Measurements from ENCODE around the gene NUTF2. TPM values are rescaled to one million over a fixed set of nuclear protein-coding genes. Genes with fewer than 3 reads are reported as not detected.

NUTF2 gene
- polyA plus RNA-seq, 3 donors: 64.2 to 104 (median 90.3) TPM

- 82% methylated on average over 11 of the region's 24 CpGs for WGBS (ENCODE audit: insufficient coverage)
- peak overlapping the region in 6 of 7 donors; percentile 10 to 96 (median 94) for H3K27ac Mint-ChIP-seq
- no peaks in the 10 kb centered on the region for H3K27me3 ChIP-seq (ENCODE audit: control insufficient read depth in 2 of 2, insufficient read depth in 2 of 2, low read length in 2 of 2)
- peaks cover 1% of the 10 kb centered on the region for H4K20me1 ChIP-seq (ENCODE audit: insufficient read depth, low read length)
- H3K9ac ChIP-seq (ENCODE audit: insufficient read depth, low read length, poor library complexity, severe bottlenecking): peak overlapping the region; percentile 90
- H3K79me2 ChIP-seq (ENCODE audit: insufficient read depth, low read length): peaks cover 38% of the 10 kb centered on the region
- no peak for TF ChIP-seq CTCF (IDR thresholded peaks at IDR 0.05)
- H3K9me3 Mint-ChIP-seq: peaks cover 0 to 2% (median 0%) of the 10 kb centered on the region in 7 donors
- H3K4me3 Mint-ChIP-seq: peak overlapping the region; percentile 84 to 94
- peak overlapping the region; percentile 52 to 97 (median 84) for H3K4me3 ChIP-seq (replicated peaks in 1 of 3; ENCODE audit: low read depth in 2 of 3, low read length in 3 of 3)
- peaks cover 3 to 14% of the 10 kb centered on the region in 2 donors for H3K36me3 ChIP-seq (replicated peaks in 1 of 2; ENCODE audit: control insufficient read depth in 1 of 2, insufficient read depth in 2 of 2, low read length in 2 of 2)
- H3K27me3 Mint-ChIP-seq (ENCODE audit: low read depth in 3 of 3): peaks cover 2% of the 10 kb centered on the region in 3 donors
- peaks cover 22 to 34% of the 10 kb centered on the region in 2 donors for H3K4me1 ChIP-seq (ENCODE audit: control insufficient read depth in 1 of 2, insufficient read depth in 2 of 2, low read length in 2 of 2)
- H3K9me3 ChIP-seq (replicated peaks in 1 of 2; ENCODE audit: control insufficient read depth in 1 of 2, insufficient read depth in 1 of 2, low read length in 2 of 2): no peaks in the 10 kb centered on the region
- peak overlapping the region; percentile 99 for H2AFZ ChIP-seq (ENCODE audit: insufficient read depth, low read depth, low read length, poor library complexity, severe bottlenecking)
- peaks cover 9 to 22% of the 10 kb centered on the region in 2 donors for H3K36me3 Mint-ChIP-seq
- H3K4me1 Mint-ChIP-seq: peaks cover 24% of the 10 kb centered on the region
- intact Hi-C loops (cut with micrococcal nuclease): loop anchor here (1.0 to 10.0 kb wide), 5 partner anchors 39 to 142 kb away; partner anchors contain the start of genes C16orf86 (in 2 of the 2), ENKD1 (in 2 of the 2), NUTF2 (in 2 of the 2) and ACD (in 1 of the 2)
- no peak for DNase-seq
- H3K27ac ChIP-seq (ENCODE audit: low read depth in 1 of 2, low read length in 2 of 2): peak overlapping the region in 1 of 2 donors; percentile 92
- peak overlapping the region; percentile 100 for H3K4me2 ChIP-seq (replicated peaks; ENCODE audit: extremely low read depth, low read length, poor library complexity, severe bottlenecking)
Observed at GRCh38 chr16:67807148-67807682, 39.5 kb upstream of the NUTF2 start.

GRCh38 chr16:67811899-67812298, 34.8 kb upstream of the NUTF2 start:
- TF ChIP-seq CTCF (IDR thresholded peaks at IDR 0.05): no peak
- peaks cover 5 to 6% of the 10 kb centered on the region in 2 donors for H3K4me1 ChIP-seq (ENCODE audit: control insufficient read depth in 1 of 2, insufficient read depth in 2 of 2, low read length in 2 of 2)
- intact Hi-C loops (cut with micrococcal nuclease): loop anchor here in 1 of 2 donors (10.0 kb wide), 1 partner anchor 123 kb away; the partner anchor contains the start of genes CTRL and PSMB10
- H3K9me3 Mint-ChIP-seq: peaks cover 0 to 2% (median 0%) of the 10 kb centered on the region in 7 donors
- no peak overlapping the region for H3K4me3 ChIP-seq (replicated peaks in 1 of 3; ENCODE audit: low read depth in 2 of 3, low read length in 3 of 3)
- no peak overlapping the region for H3K27ac ChIP-seq (ENCODE audit: low read depth in 1 of 2, low read length in 2 of 2)
- DNase-seq: no peak
- no peak overlapping the region for H2AFZ ChIP-seq (ENCODE audit: insufficient read depth, low read depth, low read length, poor library complexity, severe bottlenecking)
- peaks cover 5% of the 10 kb centered on the region for H3K4me1 Mint-ChIP-seq
- 83% methylated on average over 1 of the region's 1 CpG for WGBS (ENCODE audit: insufficient coverage)
- no peaks in the 10 kb centered on the region for H3K9me3 ChIP-seq (replicated peaks in 1 of 2; ENCODE audit: control insufficient read depth in 1 of 2, insufficient read depth in 1 of 2, low read length in 2 of 2)
- H3K36me3 Mint-ChIP-seq: no peaks in the 10 kb centered on the region
- H3K27me3 Mint-ChIP-seq (ENCODE audit: low read depth in 3 of 3): peaks cover 2 to 4% (median 4%) of the 10 kb centered on the region in 3 donors
- no peak overlapping the region for H3K9ac ChIP-seq (ENCODE audit: insufficient read depth, low read length, poor library complexity, severe bottlenecking)
- H3K36me3 ChIP-seq (replicated peaks in 1 of 2; ENCODE audit: control insufficient read depth in 1 of 2, insufficient read depth in 2 of 2, low read length in 2 of 2): no peaks in the 10 kb centered on the region
- no peaks in the 10 kb centered on the region for H3K79me2 ChIP-seq (ENCODE audit: insufficient read depth, low read length)
- no peak overlapping the region for H3K4me2 ChIP-seq (replicated peaks; ENCODE audit: extremely low read depth, low read length, poor library complexity, severe bottlenecking)
- no peaks in the 10 kb centered on the region for H4K20me1 ChIP-seq (ENCODE audit: insufficient read depth, low read length)
- H3K4me3 Mint-ChIP-seq: no peak overlapping the region
- no peak overlapping the region for H3K27ac Mint-ChIP-seq
- no peaks in the 10 kb centered on the region for H3K27me3 ChIP-seq (ENCODE audit: control insufficient read depth in 2 of 2, insufficient read depth in 2 of 2, low read length in 2 of 2)
